Heart left ventricle (tissue), 13 donors: Measurements from ENCODE around the gene MCM5.

ENCODE experiments used
- POLR2A ChIP-seq, 2 donors: fragments of 450-650 bp; IDR thresholded peaks; one replicate each; pipeline ENCODE4 v1.6.1; 2017; ENCODE audit warnings: antibody characterized with exemption in 2 of 2, mild to moderate bottlenecking in 2 of 2, moderate library complexity in 2 of 2
- TF ChIP-seq, protein P1 (sequence below), 12 donors: fragments of 200-600 bp; sonication (generic) in 4 of 12; IDR thresholded peaks; one replicate each; pipeline versions ENCODE4 v1.5.0 to v1.8.0; 2018 to 2022; ENCODE audit warnings: antibody characterized with exemption in 12 of 12, mild to moderate bottlenecking in 5 of 12
- donor health status: ischemic (EF 13 %, LVEDD 7.1; RV severe dilation, severe dysfunction).
- donor health status: DM: no; HTN: yes; CAD: no.
- donor health status: DM: no; HTN: no; CAD: no.
- donor health status: ischemic (EF 25% LVEDD 6.9; RV normal size, moderate dysfunction).
- donor health status: ischemic (EF 25% LVEDD 5.7; RV mildly dilated, moderate dysfunction).
- donor health status: ischemic (EF 35%, LVEDD 5.7; RV mildly dilated, moderate dysfunction).
- donor health status: nonischemic (EF 11% LVEDD 7.7; RV severe dilation, severe dysfunction).
- donor health status: DM: yes; HTN: yes; CAD: no.
- donor health status: PGD.
- donor health status: ischemic (EF 29% LVEDD 5.4; RV normal size, mild dysfunction).
- donor health status: nonischemic (EF 23%, LVEDD 6.1; RV moderate dilation, normal function).

DNA sequence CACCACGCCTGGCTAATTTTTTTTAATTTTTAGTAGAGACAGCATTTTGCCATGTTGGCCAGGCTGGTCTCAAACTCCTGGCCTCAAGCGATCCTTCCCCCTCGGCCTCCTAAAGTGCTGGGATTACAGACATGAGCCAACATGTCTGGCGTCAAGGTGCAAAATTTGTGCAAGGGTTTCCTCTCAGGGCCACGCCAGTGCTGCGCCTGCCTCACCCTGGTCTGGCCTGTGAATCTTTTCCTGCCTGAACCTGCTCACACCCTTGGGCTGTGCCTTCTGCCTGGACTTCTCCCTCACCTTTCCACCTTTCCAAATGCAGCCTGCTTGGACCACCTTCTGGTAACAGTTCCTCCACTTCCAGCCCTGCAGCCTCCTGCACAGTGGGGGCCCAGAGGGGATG is 43.4 kb downstream of the MCM5 start:
- TF ChIP-seq, protein P1, sequence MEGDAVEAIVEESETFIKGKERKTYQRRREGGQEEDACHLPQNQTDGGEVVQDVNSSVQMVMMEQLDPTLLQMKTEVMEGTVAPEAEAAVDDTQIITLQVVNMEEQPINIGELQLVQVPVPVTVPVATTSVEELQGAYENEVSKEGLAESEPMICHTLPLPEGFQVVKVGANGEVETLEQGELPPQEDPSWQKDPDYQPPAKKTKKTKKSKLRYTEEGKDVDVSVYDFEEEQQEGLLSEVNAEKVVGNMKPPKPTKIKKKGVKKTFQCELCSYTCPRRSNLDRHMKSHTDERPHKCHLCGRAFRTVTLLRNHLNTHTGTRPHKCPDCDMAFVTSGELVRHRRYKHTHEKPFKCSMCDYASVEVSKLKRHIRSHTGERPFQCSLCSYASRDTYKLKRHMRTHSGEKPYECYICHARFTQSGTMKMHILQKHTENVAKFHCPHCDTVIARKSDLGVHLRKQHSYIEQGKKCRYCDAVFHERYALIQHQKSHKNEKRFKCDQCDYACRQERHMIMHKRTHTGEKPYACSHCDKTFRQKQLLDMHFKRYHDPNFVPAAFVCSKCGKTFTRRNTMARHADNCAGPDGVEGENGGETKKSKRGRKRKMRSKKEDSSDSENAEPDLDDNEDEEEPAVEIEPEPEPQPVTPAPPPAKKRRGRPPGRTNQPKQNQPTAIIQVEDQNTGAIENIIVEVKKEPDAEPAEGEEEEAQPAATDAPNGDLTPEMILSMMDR (IDR thresholded peaks at IDR 0.05), result no peak
- TF ChIP-seq POLR2A (IDR thresholded peaks at IDR 0.05), result no peak
